GM13977 (cell line): Measurements from ENCODE around the gene BTBD9.

Experiments
- DNase-seq: peaks from one replicate; pipeline ENCODE4 v3.0.0; 2012; ENCODE audit warnings: low spot score
- CTCF ChIP-seq: IDR thresholded peaks from 2 replicates; pipeline ENCODE4 v1.5.1; 2012; ENCODE audit warnings: mild to moderate bottlenecking, control low read depth; ENCODE audit not compliant: insufficient read depth; ENCODE audit errors: extremely low read depth, missing control alignments
- in situ Hi-C: fragments of 300-500 bp; cut with MboI; formaldehyde crosslinking; loops from one replicate; pipeline ENCODE4 v1.12.0; 2022; ENCODE audit warnings: low sequenced_read_pairs, low pct_unique_long_range_greater_than_20kb, mixed read lengths, inconsistent platforms; ENCODE audit not compliant: unreplicated experiment

BTBD9 gene

GRCh38 chr6:38172739-38173410, 466.9 kb downstream of the BTBD9 start:
- TF ChIP-seq CTCF, result no peak
- in situ Hi-C loops, result no loop called here
- DNase-seq, result no peak

GRCh38 chr6:38171997-38172738, 467.6 kb downstream of the BTBD9 start:
- no peak for DNase-seq
- in situ Hi-C loops, result no loop called here
- TF ChIP-seq CTCF, result no peak

DNA sequence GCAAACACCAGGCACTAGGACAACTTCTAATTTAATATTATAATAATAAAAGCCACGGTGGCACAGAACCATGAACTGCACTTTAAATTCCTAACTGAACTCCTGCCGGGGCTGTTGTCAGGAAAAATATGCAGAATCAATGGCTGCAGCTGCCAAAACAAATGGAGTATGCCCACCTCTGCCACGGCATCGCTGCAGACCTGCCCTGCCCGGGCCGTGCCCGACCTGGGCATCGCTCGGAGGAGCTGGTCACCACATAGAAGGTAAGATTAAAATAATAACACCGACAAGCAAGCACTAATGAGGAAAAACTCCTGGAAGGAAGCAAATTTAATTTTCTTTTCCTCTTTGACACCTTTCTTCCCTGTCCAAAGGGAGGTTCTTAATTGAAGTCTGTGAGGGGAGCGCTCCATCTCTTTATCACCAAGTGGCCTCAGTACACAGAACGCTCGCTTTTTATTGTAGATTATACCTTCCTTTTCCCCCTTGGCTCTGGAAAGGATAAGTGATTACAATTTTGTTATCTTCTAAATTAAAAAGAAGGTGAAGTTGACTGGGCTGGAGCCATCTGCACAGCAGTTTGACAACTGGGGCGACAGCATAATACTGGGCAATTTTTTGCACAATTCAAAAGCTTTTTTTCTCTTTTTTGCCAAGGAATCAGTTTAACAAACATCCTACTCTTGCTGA, 468.9 kb downstream of the BTBD9 start:
- TF ChIP-seq CTCF, result no peak
- DNase-seq, result no peak
- in situ Hi-C loops, result no loop called here

DNA sequence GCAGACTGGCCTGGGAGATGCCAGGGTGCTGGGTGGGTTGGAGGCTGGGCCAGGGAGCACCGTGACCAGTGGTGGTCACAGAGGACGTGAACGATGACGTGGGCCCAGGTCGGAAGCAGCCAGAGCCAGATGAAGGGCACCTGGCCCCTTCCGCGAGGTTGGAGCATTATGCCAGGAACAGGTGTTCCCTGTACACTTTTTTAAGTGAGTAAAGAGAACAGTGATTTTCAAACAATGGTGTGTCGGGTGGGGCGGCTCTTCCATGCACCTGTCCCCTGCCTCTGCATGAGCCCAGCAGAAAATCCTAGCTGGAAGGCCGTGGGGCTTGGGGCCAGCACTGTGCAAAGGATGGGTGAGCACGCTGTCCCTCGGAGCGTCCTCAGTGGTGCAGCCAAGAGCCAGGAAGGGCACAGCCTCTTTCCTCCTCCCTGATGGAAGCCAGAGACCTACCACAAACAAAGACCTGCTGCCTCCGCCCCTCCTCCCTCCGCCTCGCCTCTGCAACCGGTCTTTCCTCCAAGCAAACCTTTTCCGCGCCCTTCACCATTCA, 469.7 kb downstream of the BTBD9 start:
- DNase-seq, result no peak
- no peak for TF ChIP-seq CTCF
- in situ Hi-C loops, result no loop called here

GRCh38 chr6:38169221-38169976, 470.3 kb downstream of the BTBD9 start:
- no peak for DNase-seq
- in situ Hi-C loops, result no loop called here
- no peak for TF ChIP-seq CTCF

GRCh38 chr6:38168699-38169098, 471.0 kb downstream of the BTBD9 start:
- DNase-seq, result no peak
- in situ Hi-C loops, result no loop called here
- no peak for TF ChIP-seq CTCF
